IMR-90 (cell line): Measurements from ENCODE around the gene MLST8. TPM values are rescaled to one million over a fixed set of nuclear protein-coding genes. Genes with fewer than 3 reads are reported as not detected.
A peak's percentile ranks its signal among the peaks of the same experiment; 100 is the strongest.

Experiments
- ATAC-seq: fragments of 200-7000 bp; cut with Tn5 transposase; 2 replicates; pipeline ENCODE4 v1.9.1; 2020; ENCODE audit warnings: low read depth, mild to moderate bottlenecking, moderate library complexity
- BruUV-seq: library from RNA; stranded (reverse); fragments of 400-500 nt; replicated peaks from 2 replicates; lab custom pipeline; 2021; lab: Mats Ljungman, UMichigan
- CTCF ChIA-PET: fragments of 300-600 bp; formaldehyde crosslinking; extraction: SDS; loops from one replicate; lab custom pipeline; 2021; ENCODE audit warnings: antibody characterized with exemption; lab: Yijun Ruan, JAX
- POLR2A ChIA-PET: fragments of 300-600 bp; sonication (Branson Sonifier 250); formaldehyde crosslinking; loops from one replicate; lab custom pipeline; 2022; ENCODE audit warnings: antibody characterized with exemption; ENCODE audit not compliant: unreplicated experiment; lab: Charles Lee
- DNase-seq: peaks from one replicate; pipeline ENCODE4 v3.0.0; 2013
- H2AFZ ChIP-seq: replicated peaks from 2 replicates; pipeline ENCODE3; 2013; ENCODE audit warnings: low read length, mild to moderate bottlenecking; ENCODE audit not compliant: poor library complexity
- H2AK5ac ChIP-seq: 2 replicates; pipeline ENCODE4 v1.6.1; 2013; ENCODE audit warnings: low read depth, low read length, inconsistent platforms
- H2AK9ac ChIP-seq: replicated peaks from 2 replicates; pipeline ENCODE3; 2013; ENCODE audit warnings: mild to moderate bottlenecking, low read depth, low read length, moderate library complexity; ENCODE audit not compliant: poor library complexity
- H2BK120ac ChIP-seq: 2 replicates; pipeline ENCODE4 v1.6.1; 2013; ENCODE audit warnings: low read depth, low read length, inconsistent platforms
- H2BK15ac ChIP-seq: 3 replicates; pipeline ENCODE4 v1.6.1; 2013; ENCODE audit warnings: low read depth, low read length, inconsistent platforms
- H2BK20ac ChIP-seq: 2 replicates; pipeline ENCODE4 v1.6.1; 2013; ENCODE audit warnings: low read depth, mild to moderate bottlenecking, inconsistent platforms, low read length, moderate library complexity
- H2BK5ac ChIP-seq: 2 replicates; pipeline ENCODE4 v1.6.1; 2013; ENCODE audit warnings: mild to moderate bottlenecking, low read depth, low read length, inconsistent platforms; ENCODE audit not compliant: poor library complexity, severe bottlenecking
- H3K14ac ChIP-seq: replicated peaks from 2 replicates; pipeline ENCODE4 v1.6.1; 2013; ENCODE audit warnings: low read depth, low read length, inconsistent platforms
- H3K18ac ChIP-seq: 2 replicates; pipeline ENCODE4 v1.6.1; 2013; ENCODE audit warnings: low read depth, low read length, control low read depth
- H3K23ac ChIP-seq: 2 replicates; pipeline ENCODE4 v1.6.1; 2013; ENCODE audit warnings: low read depth, low read length, inconsistent platforms
- H3K27ac ChIP-seq: 2 replicates; pipeline ENCODE4 v1.5.1; 2013; ENCODE audit warnings: mild to moderate bottlenecking, control low read depth, low read length; ENCODE audit not compliant: insufficient read depth
- H3K27me3 ChIP-seq: 2 replicates; pipeline ENCODE4 v1.6.1; 2013; ENCODE audit warnings: low read length; ENCODE audit not compliant: control insufficient read depth, insufficient read depth
- H3K36me3 ChIP-seq: 2 replicates; pipeline ENCODE4 v1.6.1; 2013; ENCODE audit warnings: low read length, mixed read lengths; ENCODE audit not compliant: control insufficient read depth, insufficient read depth
- H3K4ac ChIP-seq: 2 replicates; pipeline ENCODE4 v1.6.1; 2013; ENCODE audit warnings: low read depth, low read length, inconsistent platforms
- H3K4me1 ChIP-seq: 2 replicates; pipeline ENCODE4 v1.6.1; 2013; ENCODE audit warnings: low read length, mixed read lengths; ENCODE audit not compliant: control insufficient read depth, insufficient read depth
- H3K4me2 ChIP-seq: 2 replicates; pipeline ENCODE4 v1.6.1; 2013; ENCODE audit warnings: low read depth, mild to moderate bottlenecking, control low read depth, low read length, moderate library complexity
- H3K4me3 ChIP-seq: 2 replicates; pipeline ENCODE4 v1.5.1; 2013; ENCODE audit warnings: low read depth, mild to moderate bottlenecking, control low read depth, low read length, moderate library complexity; ENCODE audit not compliant: insufficient read depth
- H3K56ac ChIP-seq: 2 replicates; pipeline ENCODE4 v1.6.1; 2013; ENCODE audit warnings: low read length, inconsistent platforms; ENCODE audit not compliant: insufficient read depth; ENCODE audit errors: extremely low read depth
- H3K79me1 ChIP-seq, 2 experiments: 2 replicates each; pipeline ENCODE4 v1.6.1; 2013; ENCODE audit warnings: low read length in 2 of 2, inconsistent platforms in 1 of 2, low read depth in 1 of 2
- H3K9ac ChIP-seq: 2 replicates; pipeline ENCODE4 v1.6.1; 2013; ENCODE audit warnings: low read depth, low read length, control low read depth
- H3K9me1 ChIP-seq: 2 replicates; pipeline ENCODE4 v1.6.1; 2013; ENCODE audit warnings: low read length, inconsistent platforms; ENCODE audit not compliant: insufficient read depth
- H3K9me3 ChIP-seq: 2 replicates; pipeline ENCODE4 v1.6.1; 2013; ENCODE audit warnings: low read length; ENCODE audit not compliant: control insufficient read depth, insufficient read depth
- H4K20me1 ChIP-seq: 2 replicates; pipeline ENCODE4 v1.6.1; 2013; ENCODE audit warnings: low read length, inconsistent platforms; ENCODE audit not compliant: insufficient read depth
- H4K5ac ChIP-seq: 2 replicates; pipeline ENCODE4 v1.6.1; 2013; ENCODE audit warnings: mild to moderate bottlenecking, low read depth, low read length, control low read depth
- H4K8ac ChIP-seq, 2 experiments: 2 replicates each; pipeline ENCODE4 v1.6.1; 2013; ENCODE audit warnings: low read depth in 2 of 2, low read length in 2 of 2, control low read depth in 1 of 2, inconsistent platforms in 1 of 2
- H4K91ac ChIP-seq: 2 replicates; pipeline ENCODE4 v1.6.1; 2013; ENCODE audit warnings: low read depth, low read length, inconsistent platforms; ENCODE audit not compliant: insufficient read depth
- CEBPB ChIP-seq: IDR thresholded peaks from 2 replicates; pipeline ENCODE4 v1.6.1; 2012; ENCODE audit warnings: low read depth, low read length, improper control_type of control experiment
- CHD1 ChIP-seq: IDR thresholded peaks from 2 replicates; pipeline ENCODE4 v1.6.1; 2012; ENCODE audit warnings: low read depth, low read length, improper control_type of control experiment
- WGBS, 2 experiments: methylation state at CpG; one replicate each; pipeline versions ENCODE4 v1.1.5 to v1.1.7; 2013; ENCODE audit warnings: missing lambda C conversion rate in 2 of 2; ENCODE audit not compliant: insufficient read length in 1 of 2; ENCODE audit errors: extremely low coverage in 2 of 2; 5-methylcytosine and 5-hydroxymethylcytosine counted together
- dilution Hi-C: fragments of 300-500 bp; cut with HindIII; formaldehyde crosslinking; loops from one replicate; pipeline ENCODE4 v1.14.3; 2018; ENCODE audit warnings: low sequenced_read_pairs; ENCODE audit not compliant: unreplicated experiment
- in situ Hi-C: fragments of 300-500 bp; cut with MboI; formaldehyde crosslinking; loops from 3 replicates; pipeline ENCODE4 v1.14.3; 2019; ENCODE audit warnings: low sequenced_read_pairs, inconsistent platforms, mixed read lengths
- intact Hi-C: fragments of 100-400 bp; cut with micrococcal nuclease; formaldehyde crosslinking; loops from 2 replicates; pipeline ENCODE4 v1.10.0; 2022
- polyA plus RNA-seq, 3 experiments: library from polyadenylated mRNA; depleted of rRNA; stranded (reverse); fragments of >200 nt; gene quantifications; 2 replicates each; pipeline ENCODE4 v1.2.3, GENCODE V29; 2012; ENCODE audit warnings: low replicate concordance in 1 of 3
- total RNA-seq: library from RNA; depleted of rRNA; stranded (reverse); fragments of >200 nt; gene quantifications from 2 replicates; pipeline ENCODE4 v1.2.3, GENCODE V29; 2012

Gene MLST8
- total and polyA plus RNA-seq, 2 of the 4 experiments (the other 2 are of a cell fraction), result 34.4 to 93.7 TPM

GRCh38 chr16:2174396-2175131 lies 30.7 kb upstream of the MLST8 start:
- Histone ChIP-seq H3K4ac (no peak overlapping the region), H2BK20ac (no peak overlapping the region), H4K8ac (no peak overlapping the region), H2BK15ac (no peak overlapping the region), H3K9me3 (no peaks in the 10 kb centered on the region), H3K4me3 (no peak overlapping the region), H3K9me1 (no peaks in the 10 kb centered on the region), H3K14ac (no peak overlapping the region), H3K4me1 (no peaks in the 10 kb centered on the region), H2AK5ac (no peak overlapping the region), H3K56ac (no peak overlapping the region), H3K9ac (no peak overlapping the region), H2BK5ac (no peak overlapping the region), H2AFZ (no peak overlapping the region), H4K20me1 (no peaks in the 10 kb centered on the region; the same call in 1 of the 2 replicates), H3K23ac (no peak overlapping the region), H3K18ac (no peak overlapping the region), H4K91ac (no peak overlapping the region), H4K5ac (no peak overlapping the region), H3K79me1 (no peaks in the 10 kb centered on the region), H3K27ac (no peak overlapping the region), H2BK120ac (no peak overlapping the region), H2AK9ac (no peak overlapping the region), H3K36me3 (peaks cover 56% of the 10 kb centered on the region), H3K4me2 (no peak overlapping the region), H3K27me3 (no peaks in the 10 kb centered on the region)
- no peak for ATAC-seq
- DNase-seq, result no peak
- in situ Hi-C loops, result no loop called here
- BruUV-seq, result no TSS peak
- peak; percentile 35; the same call in 1 of the 2 replicates for TF ChIP-seq CEBPB
- TF ChIP-seq CHD1, result no peak
- intact Hi-C loops, result no loop called here
- dilution Hi-C loops, result no loop called here
- CTCF ChIA-PET, result no interaction called here
- POLR2A ChIA-PET, result no interaction called here
- 92% methylated on average over 13 of the region's 21 CpGs; no CpG with 5 or more reads in 1 of the 2 experiments for WGBS, 2 experiments
